ENCODE results near the gene GNB1L.

- TF ChIP-seq GATA2 (IDR thresholded peaks at IDR 0.05; ENCODE audit: low read depth, low read length) (no peak), GATA3 (IDR thresholded peaks at IDR 0.05; ENCODE audit: low read depth, low read length) (no peak)
These were observed 13.6 kb downstream of the GNB1L start for GRCh38 chr22:19840955-19841640.

Data from SH-SY5Y (cell line).